ENCODE measurements around the gene XPNPEP3. TPM values are rescaled to one million over a fixed set of nuclear protein-coding genes. Genes with fewer than 3 reads are reported as not detected.

XPNPEP3 gene
- total RNA-seq, 1 donor from 2014 or later: 34.7 TPM

- Mint-ChIP-seq H3K4me1 (no peaks in the 10 kb centered on the region), H3K27me3 (ENCODE audit: low read depth) (no peaks in the 10 kb centered on the region), H3K4me3 (no peak overlapping the region), H3K27ac (ENCODE audit: unreplicated experiment) (no peak overlapping the region), H3K9me3 (no peaks in the 10 kb centered on the region), H3K36me3 (ENCODE audit: low read depth) (peaks cover 8% of the 10 kb centered on the region)
- DNase-seq (ENCODE audit: low read depth, low spot score): no peak
- TF ChIP-seq, protein P1, sequence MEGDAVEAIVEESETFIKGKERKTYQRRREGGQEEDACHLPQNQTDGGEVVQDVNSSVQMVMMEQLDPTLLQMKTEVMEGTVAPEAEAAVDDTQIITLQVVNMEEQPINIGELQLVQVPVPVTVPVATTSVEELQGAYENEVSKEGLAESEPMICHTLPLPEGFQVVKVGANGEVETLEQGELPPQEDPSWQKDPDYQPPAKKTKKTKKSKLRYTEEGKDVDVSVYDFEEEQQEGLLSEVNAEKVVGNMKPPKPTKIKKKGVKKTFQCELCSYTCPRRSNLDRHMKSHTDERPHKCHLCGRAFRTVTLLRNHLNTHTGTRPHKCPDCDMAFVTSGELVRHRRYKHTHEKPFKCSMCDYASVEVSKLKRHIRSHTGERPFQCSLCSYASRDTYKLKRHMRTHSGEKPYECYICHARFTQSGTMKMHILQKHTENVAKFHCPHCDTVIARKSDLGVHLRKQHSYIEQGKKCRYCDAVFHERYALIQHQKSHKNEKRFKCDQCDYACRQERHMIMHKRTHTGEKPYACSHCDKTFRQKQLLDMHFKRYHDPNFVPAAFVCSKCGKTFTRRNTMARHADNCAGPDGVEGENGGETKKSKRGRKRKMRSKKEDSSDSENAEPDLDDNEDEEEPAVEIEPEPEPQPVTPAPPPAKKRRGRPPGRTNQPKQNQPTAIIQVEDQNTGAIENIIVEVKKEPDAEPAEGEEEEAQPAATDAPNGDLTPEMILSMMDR (conservative IDR thresholded peaks at IDR 0.05): no peak
Measured at GRCh38 chr22:40967111-40967760, 110.3 kb downstream of the XPNPEP3 start.

DNA sequence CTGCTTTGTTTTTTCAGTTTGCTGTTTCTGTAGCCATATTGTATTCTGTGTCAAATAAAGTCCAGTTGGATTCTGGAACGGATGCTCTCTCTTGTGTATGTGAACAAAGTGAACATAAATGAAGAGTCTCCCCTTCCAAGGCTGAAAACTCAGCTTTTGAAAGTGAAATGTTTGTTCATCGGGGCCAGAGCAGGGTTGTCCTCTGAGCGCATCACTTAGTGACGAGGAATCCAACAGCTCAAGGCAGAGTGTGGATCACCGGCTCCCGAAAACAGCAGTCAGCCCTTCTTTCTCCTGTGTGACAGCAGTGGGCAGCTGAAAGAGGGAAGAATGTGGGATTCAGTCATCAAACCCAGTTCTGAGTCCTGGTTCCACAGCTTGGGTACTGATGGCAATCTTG lies 115.6 kb downstream of the XPNPEP3 start:
- no peaks in the 10 kb centered on the region for H3K4me1 Mint-ChIP-seq
- no peaks in the 10 kb centered on the region for H3K27me3 Mint-ChIP-seq (ENCODE audit: low read depth)
- H3K9me3 Mint-ChIP-seq: no peaks in the 10 kb centered on the region
- no peak overlapping the region for H3K4me3 Mint-ChIP-seq
- DNase-seq (ENCODE audit: low read depth, low spot score): no peak
- H3K36me3 Mint-ChIP-seq (ENCODE audit: low read depth): peaks cover 2% of the 10 kb centered on the region
- TF ChIP-seq, protein P1 (conservative IDR thresholded peaks at IDR 0.05): no peak
- H3K27ac Mint-ChIP-seq (ENCODE audit: unreplicated experiment): no peak overlapping the region

GRCh38 chr22:40973144-40973543 lies 116.2 kb downstream of the XPNPEP3 start:
- Mint-ChIP-seq H3K4me1 (no peaks in the 10 kb centered on the region), H3K9me3 (no peaks in the 10 kb centered on the region), H3K27ac (ENCODE audit: unreplicated experiment) (no peak overlapping the region), H3K4me3 (no peak overlapping the region), H3K36me3 (ENCODE audit: low read depth) (peaks cover 2% of the 10 kb centered on the region), H3K27me3 (ENCODE audit: low read depth) (no peaks in the 10 kb centered on the region)
- TF ChIP-seq, protein P1 (conservative IDR thresholded peaks at IDR 0.05): no peak
- no peak for DNase-seq (ENCODE audit: low read depth, low spot score)

DNA sequence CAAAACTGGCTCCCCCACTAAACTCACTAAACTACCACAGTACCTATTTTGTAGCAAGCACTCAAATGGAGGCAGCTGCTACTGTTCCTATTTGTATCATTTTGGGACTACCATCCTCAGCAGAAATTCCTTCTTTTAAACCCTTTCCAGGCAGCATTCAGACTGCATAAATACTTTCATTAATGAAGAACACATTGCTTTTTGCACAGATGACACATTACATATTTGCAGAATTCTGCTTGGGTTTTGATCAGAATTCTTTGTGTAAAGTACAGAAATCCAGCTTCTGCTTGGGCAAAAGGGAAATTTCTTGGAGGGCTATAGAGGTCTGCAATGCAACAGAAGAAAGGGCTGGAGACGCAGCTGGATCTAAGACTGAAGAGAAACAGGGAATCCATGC lies 118.4 kb downstream of the XPNPEP3 start:
- Mint-ChIP-seq H3K9me3 (no peaks in the 10 kb centered on the region), H3K27me3 (ENCODE audit: low read depth) (no peaks in the 10 kb centered on the region)

GRCh38 chr22:40976866-40977700 lies 120.1 kb downstream of the XPNPEP3 start:
- H3K36me3 Mint-ChIP-seq (ENCODE audit: low read depth): peaks cover 2% of the 10 kb centered on the region
- H3K27me3 Mint-ChIP-seq (ENCODE audit: low read depth): no peaks in the 10 kb centered on the region
- TF ChIP-seq, protein P1 (conservative IDR thresholded peaks at IDR 0.05): no peak
- no peaks in the 10 kb centered on the region for H3K4me1 Mint-ChIP-seq
- no peak for DNase-seq (ENCODE audit: low read depth, low spot score)
- H3K9me3 Mint-ChIP-seq: no peaks in the 10 kb centered on the region
- no peak overlapping the region for H3K27ac Mint-ChIP-seq (ENCODE audit: unreplicated experiment)
- H3K4me3 Mint-ChIP-seq: no peak overlapping the region

More for the DNA sequence above, 118.4 kb downstream of the XPNPEP3 start:
- TF ChIP-seq, protein P1 (conservative IDR thresholded peaks at IDR 0.05): no peak
- Mint-ChIP-seq H3K4me3 (no peak overlapping the region), H3K36me3 (ENCODE audit: low read depth) (peaks cover 2% of the 10 kb centered on the region), H3K4me1 (no peaks in the 10 kb centered on the region), H3K27ac (ENCODE audit: unreplicated experiment) (no peak overlapping the region)
- no peak for DNase-seq (ENCODE audit: low read depth, low spot score)
